ENCODE measurements around the gene SHKBP1.

Gene SHKBP1

GRCh38 chr19:40549007-40549708 is 27.5 kb upstream of the SHKBP1 start:
- Histone ChIP-seq H3K36me3 (ENCODE audit: insufficient read depth, insufficient read length, low read length) (no peaks in the 10 kb centered on the region), H3K27me3 (ENCODE audit: insufficient read depth, insufficient read length) (peaks cover 32% of the 10 kb centered on the region), H3K4me3 (ENCODE audit: insufficient read length, low read depth) (peak overlapping the region; percentile 22), H3K9me3 (ENCODE audit: insufficient read depth, low read length) (peaks cover 7% of the 10 kb centered on the region; the same call in 1 of the 2 replicates), H3K9ac (ENCODE audit: insufficient read length, low read depth) (peak overlapping the region; percentile 64), H3K4me1 (ENCODE audit: insufficient read depth, insufficient read length) (peaks cover 4% of the 10 kb centered on the region)
- TF ChIP-seq ZNF274 (IDR thresholded peaks at IDR 0.05; ENCODE audit: low read depth, low read length) (no peak), SUZ12 (IDR thresholded peaks at IDR 0.05; ENCODE audit: extremely low read depth, insufficient read depth, insufficient read length) (no peak), YY1 (IDR thresholded peaks at IDR 0.05; ENCODE audit: insufficient read depth, insufficient read length) (no peak)
- DNase-seq (ENCODE audit: low read depth, low spot score) = peak; percentile 69

GRCh38 chr19:40550951-40551350 is 25.7 kb upstream of the SHKBP1 start:
- DNase-seq (ENCODE audit: low read depth, low spot score) = no peak

DNA sequence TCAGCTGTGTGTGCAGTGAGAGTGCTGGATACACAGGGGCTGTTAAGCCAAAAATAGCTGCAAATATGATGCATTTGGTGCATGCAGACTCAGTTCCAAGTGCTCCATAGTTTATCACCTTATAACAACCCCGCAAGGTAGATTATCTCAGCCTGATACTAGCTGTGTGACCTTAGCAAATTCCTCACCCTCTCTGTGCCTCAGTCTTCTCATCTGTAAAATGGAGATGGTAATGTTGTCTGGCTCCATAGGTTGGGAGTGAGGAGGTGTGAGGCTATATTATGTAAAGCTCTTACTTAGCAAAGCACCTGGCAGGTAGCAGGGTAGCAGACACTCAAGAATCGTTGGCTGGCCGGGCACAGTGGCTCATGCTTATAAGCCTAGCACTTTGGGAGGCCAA is 23.8 kb upstream of the SHKBP1 start:
- TF ChIP-seq SUZ12 (IDR thresholded peaks at IDR 0.05; ENCODE audit: extremely low read depth, insufficient read depth, insufficient read length) = no peak
- no peak for TF ChIP-seq ZNF274 (IDR thresholded peaks at IDR 0.05; ENCODE audit: low read depth, low read length)
- TF ChIP-seq YY1 (IDR thresholded peaks at IDR 0.05; ENCODE audit: insufficient read depth, insufficient read length) = no peak
- H3K9ac ChIP-seq (ENCODE audit: insufficient read length, low read depth) = no peak overlapping the region
- H3K9me3 ChIP-seq (ENCODE audit: insufficient read depth, low read length) = no peaks in the 10 kb centered on the region
- no peak overlapping the region for H3K4me3 ChIP-seq (ENCODE audit: insufficient read length, low read depth)
- H3K36me3 ChIP-seq (ENCODE audit: insufficient read depth, insufficient read length, low read length) = no peaks in the 10 kb centered on the region
- peaks cover 4% of the 10 kb centered on the region for H3K4me1 ChIP-seq (ENCODE audit: insufficient read depth, insufficient read length)
- peaks cover 39% of the 10 kb centered on the region for H3K27me3 ChIP-seq (ENCODE audit: insufficient read depth, insufficient read length)
- no peak for DNase-seq (ENCODE audit: low read depth, low spot score)

More at GRCh38 chr19:40550951-40551350, 25.7 kb upstream of the SHKBP1 start:
- Histone ChIP-seq H3K9ac (ENCODE audit: insufficient read length, low read depth) (no peak overlapping the region), H3K4me1 (ENCODE audit: insufficient read depth, insufficient read length) (peaks cover 4% of the 10 kb centered on the region), H3K27me3 (ENCODE audit: insufficient read depth, insufficient read length) (peaks cover 41% of the 10 kb centered on the region), H3K4me3 (ENCODE audit: insufficient read length, low read depth) (no peak overlapping the region), H3K36me3 (ENCODE audit: insufficient read depth, insufficient read length, low read length) (no peaks in the 10 kb centered on the region), H3K9me3 (ENCODE audit: insufficient read depth, low read length) (peaks cover 7% of the 10 kb centered on the region; the same call in 1 of the 2 replicates)
- TF ChIP-seq YY1 (IDR thresholded peaks at IDR 0.05; ENCODE audit: insufficient read depth, insufficient read length) (no peak), SUZ12 (IDR thresholded peaks at IDR 0.05; ENCODE audit: extremely low read depth, insufficient read depth, insufficient read length) (no peak), ZNF274 (IDR thresholded peaks at IDR 0.05; ENCODE audit: low read depth, low read length) (no peak)

DNA sequence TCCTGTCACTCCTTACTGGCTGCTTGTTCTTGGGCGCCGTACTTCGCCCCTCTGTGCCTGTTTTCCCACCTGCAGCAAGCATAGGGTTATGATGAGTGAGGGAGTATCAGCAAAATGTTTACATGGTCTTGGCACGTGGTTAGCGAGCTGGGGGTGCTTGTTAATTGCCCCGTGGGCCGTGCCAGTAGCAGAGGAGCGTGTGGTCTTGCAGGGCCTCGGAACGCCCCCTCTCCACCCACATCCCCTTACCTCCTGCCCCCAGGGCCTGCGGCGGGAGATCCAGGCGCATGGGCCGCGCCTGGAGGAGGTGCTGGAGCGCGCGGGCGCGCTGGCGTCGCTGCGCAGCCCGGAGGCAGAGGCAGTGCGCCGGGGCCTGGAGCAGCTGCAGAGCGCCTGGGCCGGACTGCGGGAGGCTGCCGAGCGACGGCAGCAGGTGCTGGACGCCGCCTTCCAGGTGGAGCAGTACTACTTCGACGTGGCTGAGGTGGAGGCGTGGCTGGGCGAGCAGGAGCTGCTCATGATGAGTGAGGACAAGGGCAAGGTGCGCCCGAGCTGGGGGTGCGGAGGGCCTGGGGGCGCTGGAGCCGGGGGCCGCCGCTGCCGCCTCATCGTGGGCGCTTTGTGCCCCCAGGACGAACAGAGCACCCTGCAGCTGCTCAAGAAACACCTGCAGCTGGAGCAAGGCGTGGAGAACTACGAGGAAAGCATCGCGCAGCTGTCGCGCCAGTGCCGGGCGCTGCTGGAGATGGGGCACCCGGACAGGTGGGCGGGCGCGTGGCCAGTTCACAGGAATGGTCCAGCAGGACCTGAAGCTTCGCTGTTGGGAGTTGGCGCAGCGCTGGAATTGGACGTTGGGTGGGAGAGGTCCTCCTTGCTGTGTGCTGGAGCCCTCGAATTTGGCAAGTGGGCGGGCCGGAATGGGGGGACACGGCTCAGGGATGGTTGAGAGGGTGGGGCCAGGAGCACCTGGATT is 22.5 kb upstream of the SHKBP1 start:
- H3K4me3 ChIP-seq (ENCODE audit: insufficient read length, low read depth) = no peak overlapping the region
- H3K36me3 ChIP-seq (ENCODE audit: insufficient read depth, insufficient read length, low read length) = no peaks in the 10 kb centered on the region
- no peak for DNase-seq (ENCODE audit: low read depth, low spot score)
- no peak overlapping the region for H3K9ac ChIP-seq (ENCODE audit: insufficient read length, low read depth)
- no peaks in the 10 kb centered on the region for H3K4me1 ChIP-seq (ENCODE audit: insufficient read depth, insufficient read length)
- H3K27me3 ChIP-seq (ENCODE audit: insufficient read depth, insufficient read length) = peaks cover 27% of the 10 kb centered on the region
- TF ChIP-seq ZNF274 (IDR thresholded peaks at IDR 0.05; ENCODE audit: low read depth, low read length) (no peak), SUZ12 (IDR thresholded peaks at IDR 0.05; ENCODE audit: extremely low read depth, insufficient read depth, insufficient read length) (no peak), YY1 (IDR thresholded peaks at IDR 0.05; ENCODE audit: insufficient read depth, insufficient read length) (no peak)
- H3K9me3 ChIP-seq (ENCODE audit: insufficient read depth, low read length) = no peaks in the 10 kb centered on the region

DNA sequence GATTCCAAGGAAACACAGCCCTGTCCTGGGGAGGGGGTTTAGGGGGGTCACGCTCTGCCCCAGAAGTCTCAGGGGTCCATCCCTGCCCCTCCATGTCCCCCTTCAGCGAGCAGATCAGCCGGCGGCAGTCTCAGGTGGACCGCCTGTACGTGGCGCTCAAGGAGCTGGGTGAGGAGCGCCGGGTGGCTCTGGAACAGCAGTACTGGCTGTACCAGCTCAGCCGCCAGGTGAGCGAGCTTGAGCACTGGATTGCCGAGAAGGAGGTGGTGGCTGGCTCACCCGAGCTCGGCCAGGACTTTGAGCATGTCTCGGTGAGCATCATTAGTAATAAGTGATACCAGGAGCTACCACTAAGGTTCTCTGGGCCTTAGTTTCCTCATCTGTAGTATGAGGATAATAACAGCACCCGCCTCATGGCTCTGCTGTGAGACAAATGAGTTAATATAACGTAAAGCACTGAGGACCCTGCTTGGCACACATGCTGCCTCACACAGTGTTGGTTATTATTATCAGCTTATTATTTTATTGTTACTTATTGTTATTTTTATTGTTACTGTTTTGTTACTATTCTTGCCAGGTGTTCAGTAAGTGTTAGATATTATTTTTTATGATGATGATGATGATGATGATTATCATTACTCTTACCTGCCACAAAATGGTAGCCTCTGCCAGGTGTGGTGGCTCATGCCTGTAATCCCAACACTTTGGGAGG is 20.5 kb upstream of the SHKBP1 start:
- no peak overlapping the region for H3K4me3 ChIP-seq (ENCODE audit: insufficient read length, low read depth)
- peaks cover 23% of the 10 kb centered on the region for H3K27me3 ChIP-seq (ENCODE audit: insufficient read depth, insufficient read length)
- no peak for TF ChIP-seq ZNF274 (IDR thresholded peaks at IDR 0.05; ENCODE audit: low read depth, low read length)
- H3K9me3 ChIP-seq (ENCODE audit: insufficient read depth, low read length) = no peaks in the 10 kb centered on the region
- DNase-seq (ENCODE audit: low read depth, low spot score) = no peak
- no peaks in the 10 kb centered on the region for H3K4me1 ChIP-seq (ENCODE audit: insufficient read depth, insufficient read length)
- no peak overlapping the region for H3K9ac ChIP-seq (ENCODE audit: insufficient read length, low read depth)
- H3K36me3 ChIP-seq (ENCODE audit: insufficient read depth, insufficient read length, low read length) = no peaks in the 10 kb centered on the region

DNA sequence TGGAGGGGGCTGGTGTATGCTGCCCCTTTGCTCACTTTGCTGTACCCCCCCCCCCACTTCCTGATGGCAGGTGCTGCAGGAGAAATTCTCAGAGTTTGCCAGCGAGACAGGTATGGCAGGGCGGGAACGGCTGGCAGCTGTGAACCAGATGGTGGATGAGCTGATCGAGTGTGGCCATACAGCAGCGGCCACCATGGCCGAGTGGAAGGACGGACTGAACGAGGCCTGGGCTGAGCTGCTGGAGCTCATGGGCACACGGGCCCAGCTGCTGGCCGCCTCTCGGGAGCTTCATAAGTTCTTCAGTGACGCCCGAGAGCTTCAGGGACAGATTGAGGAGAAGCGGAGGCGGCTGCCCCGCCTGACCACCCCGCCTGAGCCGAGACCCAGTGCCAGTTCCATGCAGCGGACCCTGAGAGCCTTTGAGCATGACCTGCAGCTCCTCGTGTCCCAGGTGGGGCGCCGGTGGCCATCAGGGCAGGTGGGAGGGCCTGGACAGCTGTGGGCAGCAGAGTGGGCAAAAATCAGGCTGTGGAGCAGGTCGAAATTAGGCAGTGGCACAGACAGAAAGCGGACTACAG is 19.6 kb upstream of the SHKBP1 start:
- no peak for DNase-seq (ENCODE audit: low read depth, low spot score)
- no peak for TF ChIP-seq YY1 (IDR thresholded peaks at IDR 0.05; ENCODE audit: insufficient read depth, insufficient read length)
- no peak for TF ChIP-seq ZNF274 (IDR thresholded peaks at IDR 0.05; ENCODE audit: low read depth, low read length)
- no peak for TF ChIP-seq SUZ12 (IDR thresholded peaks at IDR 0.05; ENCODE audit: extremely low read depth, insufficient read depth, insufficient read length)
- Histone ChIP-seq H3K9me3 (ENCODE audit: insufficient read depth, low read length) (no peaks in the 10 kb centered on the region), H3K27me3 (ENCODE audit: insufficient read depth, insufficient read length) (peaks cover 23% of the 10 kb centered on the region), H3K36me3 (ENCODE audit: insufficient read depth, insufficient read length, low read length) (no peaks in the 10 kb centered on the region), H3K4me1 (ENCODE audit: insufficient read depth, insufficient read length) (no peaks in the 10 kb centered on the region), H3K4me3 (ENCODE audit: insufficient read length, low read depth) (no peak overlapping the region), H3K9ac (ENCODE audit: insufficient read length, low read depth) (peak overlapping the region; percentile 4)
